Measurements from ENCODE around the gene TNFRSF1B.
"Not testable (repeated sequence)": the region's sequence is repeated elsewhere in the genome, so short reads cannot be mapped to it uniquely, and the experiment has no call there.

TNFRSF1B gene

GRCh38 chr1:12208764-12209494, 42.1 kb downstream of the TNFRSF1B start:
- in situ Hi-C loops (cut with HindIII; ENCODE audit: low sequenced_read_pairs): no loop called here

GRCh38 chr1:12209495-12209832, 42.7 kb downstream of the TNFRSF1B start:
- in situ Hi-C loops (cut with HindIII; ENCODE audit: low sequenced_read_pairs): no loop called here

- in situ Hi-C loops (cut with HindIII; ENCODE audit: low sequenced_read_pairs): no loop called here
Measured at GRCh38 chr1:12215118-12215961, 48.5 kb downstream of the TNFRSF1B start.

- in situ Hi-C loops (cut with HindIII; ENCODE audit: low sequenced_read_pairs): no loop called here
Measured at GRCh38 chr1:12219800-12220199, 53.0 kb downstream of the TNFRSF1B start.

GRCh38 chr1:12220890-12221289, 54.1 kb downstream of the TNFRSF1B start:
- in situ Hi-C loops (cut with HindIII; ENCODE audit: low sequenced_read_pairs): no loop called here

- in situ Hi-C loops (cut with HindIII; ENCODE audit: low sequenced_read_pairs): not testable (repeated sequence)
Measured at GRCh38 chr1:12222700-12223099, 55.9 kb downstream of the TNFRSF1B start.

GRCh38 chr1:12224092-12224491, 57.3 kb downstream of the TNFRSF1B start:
- in situ Hi-C loops (cut with HindIII; ENCODE audit: low sequenced_read_pairs): not testable (repeated sequence)

GRCh38 chr1:12228979-12229378, 62.2 kb downstream of the TNFRSF1B start:
- in situ Hi-C loops (cut with HindIII; ENCODE audit: low sequenced_read_pairs): no loop called here

GRCh38 chr1:12229386-12229834, 62.6 kb downstream of the TNFRSF1B start:
- in situ Hi-C loops (cut with HindIII; ENCODE audit: low sequenced_read_pairs): no loop called here

- in situ Hi-C loops (cut with HindIII; ENCODE audit: low sequenced_read_pairs): no loop called here
Measured at GRCh38 chr1:12229835-12230548, 63.2 kb downstream of the TNFRSF1B start, which contains the start of gene VPS13D. VPS13D (plus strand) TSS chr1:12230030; CDS start chr1:12234267, 4,237 bp downstream.

- in situ Hi-C loops (cut with HindIII; ENCODE audit: low sequenced_read_pairs): no loop called here
Measured at GRCh38 chr1:12230549-12231275, 63.9 kb downstream of the TNFRSF1B start.

GRCh38 chr1:12231276-12231595, 64.4 kb downstream of the TNFRSF1B start:
- in situ Hi-C loops (cut with HindIII; ENCODE audit: low sequenced_read_pairs): no loop called here

GRCh38 chr1:12232221-12232620, 65.4 kb downstream of the TNFRSF1B start:
- in situ Hi-C loops (cut with HindIII; ENCODE audit: low sequenced_read_pairs): no loop called here

- in situ Hi-C loops (cut with HindIII; ENCODE audit: low sequenced_read_pairs): no loop called here
Measured at GRCh38 chr1:12244078-12244477, 77.3 kb downstream of the TNFRSF1B start.

- in situ Hi-C loops (cut with HindIII; ENCODE audit: low sequenced_read_pairs): no loop called here
Measured at GRCh38 chr1:12244585-12244984, 77.8 kb downstream of the TNFRSF1B start.

GRCh38 chr1:12245116-12245515, 78.3 kb downstream of the TNFRSF1B start:
- in situ Hi-C loops (cut with HindIII; ENCODE audit: low sequenced_read_pairs): no loop called here

GRCh38 chr1:12245733-12246132, 78.9 kb downstream of the TNFRSF1B start:
- in situ Hi-C loops (cut with HindIII; ENCODE audit: low sequenced_read_pairs): no loop called here

GRCh38 chr1:12246584-12246983, 79.8 kb downstream of the TNFRSF1B start:
- in situ Hi-C loops (cut with HindIII; ENCODE audit: low sequenced_read_pairs): no loop called here

- in situ Hi-C loops (cut with HindIII; ENCODE audit: low sequenced_read_pairs): no loop called here
Measured at GRCh38 chr1:12249181-12249580, 82.4 kb downstream of the TNFRSF1B start.

- in situ Hi-C loops (cut with HindIII; ENCODE audit: low sequenced_read_pairs): no loop called here
Measured at GRCh38 chr1:12249748-12250147, 83.0 kb downstream of the TNFRSF1B start.

GRCh38 chr1:12251442-12251841, 84.7 kb downstream of the TNFRSF1B start:
- in situ Hi-C loops (cut with HindIII; ENCODE audit: low sequenced_read_pairs): no loop called here

Measured in DLD1 (cell line).